Ishikawa (cell line): ENCODE measurements around the gene ZEB2.

ENCODE experiments used
- CEBPB ChIP-seq: IDR thresholded peaks from 2 replicates; pipeline ENCODE4 v1.6.1; 2012
- CREB1 ChIP-seq: IDR thresholded peaks from 2 replicates; pipeline ENCODE4 v1.6.1; 2012; ENCODE audit warnings: low read depth
- EGR1 ChIP-seq: IDR thresholded peaks from 2 replicates; pipeline ENCODE4 v1.6.1; 2012
- EP300 ChIP-seq: IDR thresholded peaks from 2 replicates; pipeline ENCODE4 v1.6.1; 2012; ENCODE audit warnings: borderline replicate concordance
- FOXM1 ChIP-seq: IDR thresholded peaks from 2 replicates; pipeline ENCODE4 v1.6.1; 2012; ENCODE audit warnings: low read depth, borderline replicate concordance
- NFIC ChIP-seq: IDR thresholded peaks from 2 replicates; pipeline ENCODE4 v1.6.1; 2012
- RAD21 ChIP-seq: IDR thresholded peaks from 2 replicates; pipeline ENCODE4 v1.6.1; 2012; ENCODE audit warnings: low read depth
- TAF1 ChIP-seq: IDR thresholded peaks from 2 replicates; pipeline ENCODE4 v1.6.1; 2012; ENCODE audit warnings: low read depth, mild to moderate bottlenecking
- TCF12 ChIP-seq: IDR thresholded peaks from 2 replicates; pipeline ENCODE4 v1.6.1; 2012; ENCODE audit warnings: low read depth
- TEAD4 ChIP-seq: IDR thresholded peaks from 2 replicates; pipeline ENCODE4 v1.6.1; 2012
- YY1 ChIP-seq: IDR thresholded peaks from 2 replicates; pipeline ENCODE4 v1.6.1; 2012; ENCODE audit warnings: low read depth
- ZBTB7A ChIP-seq: IDR thresholded peaks from 2 replicates; pipeline ENCODE4 v1.6.1; 2012; ENCODE audit warnings: low read depth
- TF ChIP-seq, protein P1 (sequence below): IDR thresholded peaks from 2 replicates; pipeline ENCODE4 v1.6.1; 2012
- TF ChIP-seq, protein P2 (sequence below): IDR thresholded peaks from 2 replicates; pipeline ENCODE4 v1.6.1; 2012
- TF ChIP-seq, protein P3 (sequence below): IDR thresholded peaks from 2 replicates; pipeline ENCODE4 v1.6.1; 2012; ENCODE audit warnings: low read depth, mild to moderate bottlenecking

Gene ZEB2

DNA sequence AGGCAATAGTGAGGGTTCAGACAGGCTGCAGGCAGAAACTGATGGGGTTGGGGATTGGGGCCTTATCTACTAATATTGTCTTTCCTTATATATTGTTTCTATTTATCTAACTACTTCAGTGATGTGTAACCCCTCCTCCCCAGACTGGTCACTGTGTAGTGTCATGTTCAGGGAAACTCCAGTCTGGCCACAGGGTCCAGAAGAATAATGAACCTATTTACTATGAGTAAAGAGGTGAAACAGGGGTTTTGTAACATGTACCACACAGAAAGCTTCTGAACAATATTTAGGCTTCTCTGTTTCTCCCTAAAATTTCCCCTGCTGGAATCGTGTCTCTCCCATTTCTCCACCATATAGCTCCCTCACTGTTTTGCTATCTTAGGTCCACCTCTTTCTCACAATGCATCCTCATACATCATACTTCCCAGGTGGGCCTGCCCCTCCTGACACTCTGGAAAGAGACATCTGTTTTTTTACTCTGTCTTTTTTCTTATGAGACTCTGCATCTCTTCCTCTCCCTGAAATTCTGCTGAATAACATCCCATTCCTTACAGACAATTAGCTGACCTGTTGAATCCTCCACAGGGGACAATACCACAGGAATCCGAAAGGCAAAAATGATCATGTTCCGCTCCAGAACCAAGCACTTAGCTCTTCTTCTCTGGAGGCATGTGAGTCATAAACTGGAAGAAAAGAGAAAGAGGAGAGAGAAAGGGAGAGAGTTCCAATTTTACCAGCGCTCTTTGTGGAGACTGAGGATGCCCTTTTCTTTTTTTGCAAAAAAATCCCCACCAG is 154.8 kb downstream of the ZEB2 start:
- TF ChIP-seq EP300 (no peak), ZBTB7A (no peak), YY1 (no peak), FOXM1 (no peak), TCF12 (no peak), TEAD4 (no peak), RAD21 (no peak)
- TF ChIP-seq, protein P1, sequence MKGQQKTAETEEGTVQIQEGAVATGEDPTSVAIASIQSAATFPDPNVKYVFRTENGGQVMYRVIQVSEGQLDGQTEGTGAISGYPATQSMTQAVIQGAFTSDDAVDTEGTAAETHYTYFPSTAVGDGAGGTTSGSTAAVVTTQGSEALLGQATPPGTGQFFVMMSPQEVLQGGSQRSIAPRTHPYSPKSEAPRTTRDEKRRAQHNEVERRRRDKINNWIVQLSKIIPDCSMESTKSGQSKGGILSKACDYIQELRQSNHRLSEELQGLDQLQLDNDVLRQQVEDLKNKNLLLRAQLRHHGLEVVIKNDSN, result no peak
- TF ChIP-seq, protein P2, sequence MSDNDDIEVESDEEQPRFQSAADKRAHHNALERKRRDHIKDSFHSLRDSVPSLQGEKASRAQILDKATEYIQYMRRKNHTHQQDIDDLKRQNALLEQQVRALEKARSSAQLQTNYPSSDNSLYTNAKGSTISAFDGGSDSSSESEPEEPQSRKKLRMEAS, result no peak
- TF ChIP-seq, protein P3, sequence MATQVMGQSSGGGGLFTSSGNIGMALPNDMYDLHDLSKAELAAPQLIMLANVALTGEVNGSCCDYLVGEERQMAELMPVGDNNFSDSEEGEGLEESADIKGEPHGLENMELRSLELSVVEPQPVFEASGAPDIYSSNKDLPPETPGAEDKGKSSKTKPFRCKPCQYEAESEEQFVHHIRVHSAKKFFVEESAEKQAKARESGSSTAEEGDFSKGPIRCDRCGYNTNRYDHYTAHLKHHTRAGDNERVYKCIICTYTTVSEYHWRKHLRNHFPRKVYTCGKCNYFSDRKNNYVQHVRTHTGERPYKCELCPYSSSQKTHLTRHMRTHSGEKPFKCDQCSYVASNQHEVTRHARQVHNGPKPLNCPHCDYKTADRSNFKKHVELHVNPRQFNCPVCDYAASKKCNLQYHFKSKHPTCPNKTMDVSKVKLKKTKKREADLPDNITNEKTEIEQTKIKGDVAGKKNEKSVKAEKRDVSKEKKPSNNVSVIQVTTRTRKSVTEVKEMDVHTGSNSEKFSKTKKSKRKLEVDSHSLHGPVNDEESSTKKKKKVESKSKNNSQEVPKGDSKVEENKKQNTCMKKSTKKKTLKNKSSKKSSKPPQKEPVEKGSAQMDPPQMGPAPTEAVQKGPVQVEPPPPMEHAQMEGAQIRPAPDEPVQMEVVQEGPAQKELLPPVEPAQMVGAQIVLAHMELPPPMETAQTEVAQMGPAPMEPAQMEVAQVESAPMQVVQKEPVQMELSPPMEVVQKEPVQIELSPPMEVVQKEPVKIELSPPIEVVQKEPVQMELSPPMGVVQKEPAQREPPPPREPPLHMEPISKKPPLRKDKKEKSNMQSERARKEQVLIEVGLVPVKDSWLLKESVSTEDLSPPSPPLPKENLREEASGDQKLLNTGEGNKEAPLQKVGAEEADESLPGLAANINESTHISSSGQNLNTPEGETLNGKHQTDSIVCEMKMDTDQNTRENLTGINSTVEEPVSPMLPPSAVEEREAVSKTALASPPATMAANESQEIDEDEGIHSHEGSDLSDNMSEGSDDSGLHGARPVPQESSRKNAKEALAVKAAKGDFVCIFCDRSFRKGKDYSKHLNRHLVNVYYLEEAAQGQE, result no peak

DNA sequence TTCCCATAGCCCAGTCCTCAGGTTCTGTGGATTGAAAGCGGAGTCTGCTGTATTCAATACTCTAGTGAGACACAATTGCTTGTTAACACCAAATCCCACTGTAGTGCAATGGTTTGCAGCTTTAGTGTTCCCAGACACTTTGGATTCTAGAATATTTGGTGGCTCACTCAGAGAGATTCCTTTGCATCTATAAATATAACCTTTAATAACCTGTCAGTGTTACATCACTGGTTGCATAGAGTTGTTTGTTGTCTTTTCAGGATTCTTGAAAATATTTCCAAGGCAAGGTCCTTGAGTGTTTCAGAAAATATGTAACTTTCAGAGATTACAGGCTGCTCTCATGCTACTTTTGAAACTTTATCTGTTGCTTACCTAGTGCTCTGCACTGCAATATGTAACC is 157.5 kb downstream of the ZEB2 start:
- TF ChIP-seq RAD21 (no peak), EP300 (no peak), EGR1 (no peak)
- TF ChIP-seq, protein P3, result no peak
- TF ChIP-seq, protein P2, result no peak

DNA sequence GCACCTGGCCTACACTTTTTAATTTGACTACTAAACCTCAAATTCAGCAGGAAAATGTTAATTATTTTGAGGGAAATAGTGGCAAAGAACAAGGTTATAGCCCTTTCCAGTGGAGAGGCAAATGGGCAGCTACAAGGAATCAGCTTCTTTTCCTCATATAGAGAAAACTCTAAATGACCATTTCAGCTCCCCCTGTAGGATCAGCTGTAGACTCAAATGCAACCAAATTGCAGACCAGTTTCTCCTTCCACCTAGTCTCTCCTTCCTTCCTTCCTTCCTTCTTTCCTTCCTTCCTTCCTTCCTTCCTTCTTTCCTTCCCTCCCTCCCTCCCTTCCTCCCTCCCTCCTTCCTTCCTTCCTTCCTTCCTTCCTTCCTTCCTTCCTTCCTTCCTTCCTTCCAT is 158.2 kb downstream of the ZEB2 start:
- TF ChIP-seq RAD21, result no peak
- no peak for TF ChIP-seq YY1
- no peak for TF ChIP-seq TCF12
- no peak for TF ChIP-seq EGR1
- no peak for TF ChIP-seq ZBTB7A
- TF ChIP-seq, protein P3, result no peak
- no peak for TF ChIP-seq CREB1
- TF ChIP-seq NFIC, result no peak
- no peak for TF ChIP-seq EP300

DNA sequence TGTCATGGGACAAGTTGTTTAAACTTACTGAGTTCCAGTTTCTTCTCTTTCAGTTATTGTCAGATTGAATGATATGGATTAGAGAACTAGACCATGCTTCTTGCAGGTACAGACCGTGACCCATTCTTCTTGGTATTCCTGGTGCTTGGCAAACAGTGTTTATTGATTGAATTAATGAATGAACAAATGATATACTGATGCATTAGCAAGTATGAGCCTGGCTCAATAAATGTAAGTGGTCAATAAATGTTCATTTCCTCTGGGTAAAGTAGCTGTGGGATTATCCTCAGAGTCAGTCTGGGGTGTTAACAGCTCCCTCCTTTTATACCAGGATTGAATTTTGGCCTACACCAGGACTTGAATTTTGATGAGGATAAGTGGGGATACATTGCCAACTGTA is 160.2 kb downstream of the ZEB2 start:
- TF ChIP-seq ZBTB7A, result no peak
- no peak for TF ChIP-seq FOXM1
- no peak for TF ChIP-seq TCF12
- TF ChIP-seq TEAD4, result no peak
- TF ChIP-seq, protein P1, result no peak
- TF ChIP-seq CREB1, result no peak
- no peak for TF ChIP-seq TAF1
- no peak for TF ChIP-seq NFIC
- TF ChIP-seq CEBPB, result no peak
- TF ChIP-seq, protein P3, result no peak
- TF ChIP-seq YY1, result no peak
- TF ChIP-seq, protein P2, result no peak
- no peak for TF ChIP-seq EP300
